HCT116 (cell line): ENCODE results near the gene NSUN2. TPM values are rescaled to one million over a fixed set of nuclear protein-coding genes. Genes with fewer than 3 reads are reported as not detected.

Experiments used
- ATAC-seq: fragments of 200-7000 bp; cut with Tn5 transposase; 2 replicates; pipeline ENCODE4 v1.9.1; 2020; ENCODE audit warnings: mild to moderate bottlenecking, moderate library complexity
- BruUV-seq: library from RNA; stranded (reverse); fragments of 400-500 nt; replicated peaks from 2 replicates; lab custom pipeline; 2021; lab: Mats Ljungman, UMichigan
- CTCF ChIA-PET: fragments of 300-600 bp; sonication (Branson Sonifier 250); formaldehyde crosslinking; loops from one replicate; lab custom pipeline; 2021; ENCODE audit warnings: antibody characterized with exemption; lab: Charles Lee
- POLR2A ChIA-PET: fragments of 300-600, 350-600 bp; sonication (Branson Sonifier 250); formaldehyde crosslinking; loops from one replicate; lab custom pipeline; 2021; ENCODE audit warnings: antibody characterized with exemption; lab: Charles Lee
- RAD21 ChIA-PET, 2 experiments: fragments of 300-600 bp; sonication (Branson Sonifier 250); formaldehyde crosslinking; loops; one replicate each; lab custom pipeline; 2023; ENCODE audit warnings: low total read pairs in 2 of 2; ENCODE audit not compliant: uncharacterized antibody in 2 of 2, unreplicated experiment in 2 of 2, low non-redundant PET in 1 of 2; lab: Charles Lee
- DNase-seq: peaks from one replicate; pipeline ENCODE4 v3.0.0-alpha.2; 2010; ENCODE audit warnings: low read depth, low spot score
- H2AFZ ChIP-seq: fragments of 200-600 bp; shearing (Covaris generic), sonication (generic); 2 replicates; pipeline ENCODE4 v1.6.1; 2017; ENCODE audit warnings: low read depth, mixed run types, mixed read lengths, antibody characterized with exemption, low read length; ENCODE audit not compliant: poor library complexity, severe bottlenecking
- H3K27ac ChIP-seq: 2 replicates; pipeline ENCODE4 v1.5.1; 2012; ENCODE audit warnings: low read depth, low read length
- H3K27me3 ChIP-seq: fragments of 200-600 bp; sonication (generic); 2 replicates; pipeline ENCODE4 v1.6.1; 2016; ENCODE audit warnings: mixed run types, low read length, mixed read lengths; ENCODE audit not compliant: insufficient read depth
- H3K36me3 ChIP-seq, 2 experiments: fragments of 200-500 bp in 1 of 2; fragments of 200-600 bp in 1 of 2; sonication (Bioruptor generic) in 1 of 2; sonication (generic) in 1 of 2; 2 replicates each; pipeline versions ENCODE4 v1.5.1 to v1.6.1; 2014 to 2016; ENCODE audit warnings: low read length in 2 of 2, inconsistent platforms in 1 of 2, mixed read lengths in 1 of 2, mixed run types in 1 of 2; ENCODE audit not compliant: insufficient read depth in 2 of 2, control insufficient read depth in 1 of 2
- H3K4me1 ChIP-seq, 2 experiments: fragments of 200-600 bp in 1 of 2; sonication (generic) in 1 of 2; 2 replicates each; pipeline versions ENCODE4 v1.5.1 to v1.6.1; 2012 to 2017; ENCODE audit warnings: low read length in 2 of 2, inconsistent platforms in 1 of 2, mild to moderate bottlenecking in 1 of 2, mixed read lengths in 1 of 2, mixed run types in 1 of 2, moderate library complexity in 1 of 2; ENCODE audit not compliant: insufficient read depth in 2 of 2, control insufficient read depth in 1 of 2
- H3K4me2 ChIP-seq: fragments of 200-600 bp; sonication (generic); 2 replicates; pipeline ENCODE4 v1.6.1; 2017; ENCODE audit warnings: mixed run types, low read length, mixed read lengths
- H3K4me3 ChIP-seq, 2 experiments: fragments of 200-600 bp in 1 of 2; sonication (generic) in 1 of 2; replicated peaks in 1 of 2; 2 replicates each; pipeline ENCODE4 v1.5.1; 2011 to 2016; ENCODE audit warnings: low read length in 2 of 2, control low read depth in 1 of 2, low read depth in 1 of 2, mild to moderate bottlenecking in 1 of 2, mixed read lengths in 1 of 2, mixed run types in 1 of 2
- H3K79me2 ChIP-seq: fragments of 200-600 bp; sonication (generic); 2 replicates; pipeline ENCODE4 v1.6.1; 2017; ENCODE audit warnings: mild to moderate bottlenecking, mixed run types, low read length, moderate library complexity, mixed read lengths; ENCODE audit not compliant: insufficient read depth
- H3K9ac ChIP-seq: fragments of 200-600 bp; sonication (generic); 2 replicates; pipeline ENCODE4 v1.6.1; 2016; ENCODE audit warnings: low read length, mixed read lengths
- H3K9me2 ChIP-seq: fragments of 200-600 bp; sonication (generic), shearing (Covaris generic); 2 replicates; pipeline ENCODE4 v1.6.1; 2017; ENCODE audit warnings: mixed run types, mild to moderate bottlenecking, moderate library complexity; ENCODE audit not compliant: insufficient read depth
- H3K9me3 ChIP-seq, 2 experiments: fragments of 200-500 bp in 1 of 2; fragments of 200-600 bp in 1 of 2; sonication (Bioruptor generic) in 1 of 2; sonication (generic) in 1 of 2; 2 replicates each; pipeline ENCODE4 v1.6.1; 2014 to 2017; ENCODE audit warnings: low read length in 2 of 2, mixed read lengths in 2 of 2, inconsistent platforms in 1 of 2, low read depth in 1 of 2, mild to moderate bottlenecking in 1 of 2, mixed run types in 1 of 2, moderate library complexity in 1 of 2; ENCODE audit not compliant: control insufficient read depth in 1 of 2, insufficient read depth in 1 of 2
- H4K20me1 ChIP-seq: fragments of 200-600 bp; sonication (generic), shearing (Covaris generic); 2 replicates; pipeline ENCODE4 v1.6.1; 2017; ENCODE audit warnings: mixed run types, mild to moderate bottlenecking, moderate library complexity; ENCODE audit not compliant: insufficient read depth
- ATF3 ChIP-seq: IDR thresholded peaks from 2 replicates; pipeline ENCODE4 v1.6.1; 2012
- CBX3 ChIP-seq: IDR thresholded peaks from 2 replicates; pipeline ENCODE4 v1.6.1; 2012; ENCODE audit warnings: low read depth
- CEBPB ChIP-seq: IDR thresholded peaks from 2 replicates; pipeline ENCODE4 v1.6.1; 2012; ENCODE audit warnings: low read depth
- EGR1 ChIP-seq: IDR thresholded peaks from 2 replicates; pipeline ENCODE4 v1.6.1; 2012; ENCODE audit warnings: low read depth
- EZH2 ChIP-seq: fragments of 200-600 bp; sonication (generic); IDR thresholded peaks from 2 replicates; pipeline ENCODE4 v1.6.1; 2017; ENCODE audit warnings: antibody characterized with exemption, mixed run types
- EZH2phosphoT487 ChIP-seq: fragments of 200-600 bp; IDR thresholded peaks from 2 replicates; pipeline ENCODE4 v1.6.1; 2018; ENCODE audit warnings: antibody characterized with exemption, borderline replicate concordance
- FOSL1 ChIP-seq: IDR thresholded peaks from 2 replicates; pipeline ENCODE4 v1.6.1; 2012; ENCODE audit warnings: low read depth
- JUND ChIP-seq: IDR thresholded peaks from 2 replicates; pipeline ENCODE4 v1.6.1; 2012
- MAX ChIP-seq: IDR thresholded peaks from 2 replicates; pipeline ENCODE4 v1.6.1; 2012
- POLR2A ChIP-seq: IDR thresholded peaks from 2 replicates; pipeline ENCODE4 v1.7.0; 2011; ENCODE audit warnings: borderline replicate concordance; ENCODE audit not compliant: insufficient read depth, insufficient read length; ENCODE audit errors: extremely low read depth
- RAD21 ChIP-seq: IDR thresholded peaks from 2 replicates; pipeline ENCODE4 v1.6.1; 2012; ENCODE audit warnings: low read depth, mild to moderate bottlenecking
- REST ChIP-seq: IDR thresholded peaks from 2 replicates; pipeline ENCODE4 v1.6.1; 2012; ENCODE audit warnings: low read depth
- SP1 ChIP-seq: IDR thresholded peaks from 2 replicates; pipeline ENCODE4 v1.6.1; 2012; ENCODE audit warnings: low read depth
- SRF ChIP-seq: IDR thresholded peaks from 2 replicates; pipeline ENCODE4 v1.6.1; 2012; ENCODE audit warnings: low read depth
- TCF7L2 ChIP-seq: IDR thresholded peaks from 2 replicates; pipeline ENCODE4 v1.7.0; 2011; ENCODE audit warnings: borderline replicate concordance, inconsistent platforms; ENCODE audit not compliant: insufficient read depth, insufficient read length; ENCODE audit errors: extremely low read depth
- YY1 ChIP-seq: IDR thresholded peaks from 2 replicates; pipeline ENCODE4 v1.6.1; 2011; ENCODE audit warnings: low read length, low read depth, moderate library complexity, mild to moderate bottlenecking; ENCODE audit not compliant: insufficient replicate concordance; ENCODE audit errors: extremely low read depth
- ZFX ChIP-seq: fragments of 450-650 bp; IDR thresholded peaks from 2 replicates; pipeline ENCODE4 v1.6.1; 2017
- ZNF274 ChIP-seq: fragments of 200-500 bp; sonication (Bioruptor generic); IDR thresholded peaks from 2 replicates; pipeline ENCODE4 v1.6.1; 2014; ENCODE audit warnings: mild to moderate bottlenecking, low read depth, low read length, inconsistent platforms
- intact Hi-C: fragments of 100-400 bp; cut with micrococcal nuclease; formaldehyde crosslinking; loops from 2 replicates; pipeline ENCODE4 v1.10.0; 2022
- total RNA-seq: library from RNA; stranded (reverse); gene quantifications from one replicate; pipeline ENCODE4 v1.2.1, GENCODE V29; 2021; ENCODE audit not compliant: unreplicated experiment

Gene NSUN2
- total RNA-seq, 1 experiment from 2014 or later = 101 TPM

- DNase-seq (no peak), ATAC-seq (no peak)
- no peaks in the 10 kb centered on the region for H3K36me3 ChIP-seq
- POLR2A ChIA-PET = no interaction called here
- H3K27ac ChIP-seq = no peak overlapping the region
- BruUV-seq = no TSS peak
- H3K9ac ChIP-seq = no peak overlapping the region
- H3K4me2 ChIP-seq = no peak overlapping the region
- H2AFZ ChIP-seq = no peak overlapping the region
- intact Hi-C loops = no loop called here
- TF ChIP-seq CBX3 = no peak
- no peak for TF ChIP-seq ZNF274
- no peak for TF ChIP-seq RAD21
- TF ChIP-seq JUND = no peak
- TF ChIP-seq TCF7L2 = no peak
- no peak for TF ChIP-seq SRF
- no peak for TF ChIP-seq EZH2phosphoT487
- no peak for TF ChIP-seq MAX
- no peak for TF ChIP-seq EGR1
- H3K9me2 ChIP-seq = no peaks in the 10 kb centered on the region
- no peaks in the 10 kb centered on the region for H3K79me2 ChIP-seq
- CTCF ChIA-PET = no interaction called here
- H3K27me3 ChIP-seq = peaks cover 21% of the 10 kb centered on the region; the same call in 1 of the 2 replicates
- no peaks in the 10 kb centered on the region for H3K9me3 ChIP-seq
- no peaks in the 10 kb centered on the region for H3K4me1 ChIP-seq
- no peaks in the 10 kb centered on the region for H4K20me1 ChIP-seq
- RAD21 ChIA-PET = no interaction called here
- H3K4me3 ChIP-seq = no peak overlapping the region
Observed at GRCh38 chr5:6554812-6555211, 78.0 kb downstream of the NSUN2 start.

GRCh38 chr5:6553972-6554371 is 78.9 kb downstream of the NSUN2 start:
- ChIA-PET CTCF (no interaction called here), POLR2A (no interaction called here)
- DNase-seq = no peak
- TF ChIP-seq TCF7L2 (no peak), SP1 (no peak), POLR2A (no peak), ZNF274 (no peak), REST (no peak), CEBPB (no peak), RAD21 (no peak), ZFX (no peak), YY1 (no peak), FOSL1 (no peak), EZH2 (no peak), CBX3 (no peak), EZH2phosphoT487 (no peak), ATF3 (no peak), MAX (no peak)

More at GRCh38 chr5:6553972-6554371, 78.9 kb downstream of the NSUN2 start:
- intact Hi-C loops = no loop called here
- Histone ChIP-seq H3K4me2 (no peak overlapping the region), H4K20me1 (no peaks in the 10 kb centered on the region), H3K36me3 (no peaks in the 10 kb centered on the region), H3K9me2 (no peaks in the 10 kb centered on the region), H3K79me2 (no peaks in the 10 kb centered on the region), H3K27me3 (peaks cover 27% of the 10 kb centered on the region), H3K4me1 (no peaks in the 10 kb centered on the region), H3K9me3 (no peaks in the 10 kb centered on the region), H2AFZ (no peak overlapping the region), H3K27ac (no peak overlapping the region), H3K4me3 (no peak overlapping the region), H3K9ac (no peak overlapping the region)
- no TSS peak for BruUV-seq
- RAD21 ChIA-PET = no interaction called here
- ATAC-seq = no peak
